GM10266 (cell line): ENCODE measurements around the gene LEKR1.

Experiments used
- DNase-seq: peaks from one replicate; pipeline ENCODE4 v3.0.0; 2012; ENCODE audit errors: extremely low spot score
- CTCF ChIP-seq: IDR thresholded peaks from 2 replicates; pipeline ENCODE4 v1.5.1; 2012; ENCODE audit warnings: mild to moderate bottlenecking, low read depth; ENCODE audit not compliant: control insufficient read depth, insufficient read depth; ENCODE audit errors: missing control alignments

Gene LEKR1

DNA sequence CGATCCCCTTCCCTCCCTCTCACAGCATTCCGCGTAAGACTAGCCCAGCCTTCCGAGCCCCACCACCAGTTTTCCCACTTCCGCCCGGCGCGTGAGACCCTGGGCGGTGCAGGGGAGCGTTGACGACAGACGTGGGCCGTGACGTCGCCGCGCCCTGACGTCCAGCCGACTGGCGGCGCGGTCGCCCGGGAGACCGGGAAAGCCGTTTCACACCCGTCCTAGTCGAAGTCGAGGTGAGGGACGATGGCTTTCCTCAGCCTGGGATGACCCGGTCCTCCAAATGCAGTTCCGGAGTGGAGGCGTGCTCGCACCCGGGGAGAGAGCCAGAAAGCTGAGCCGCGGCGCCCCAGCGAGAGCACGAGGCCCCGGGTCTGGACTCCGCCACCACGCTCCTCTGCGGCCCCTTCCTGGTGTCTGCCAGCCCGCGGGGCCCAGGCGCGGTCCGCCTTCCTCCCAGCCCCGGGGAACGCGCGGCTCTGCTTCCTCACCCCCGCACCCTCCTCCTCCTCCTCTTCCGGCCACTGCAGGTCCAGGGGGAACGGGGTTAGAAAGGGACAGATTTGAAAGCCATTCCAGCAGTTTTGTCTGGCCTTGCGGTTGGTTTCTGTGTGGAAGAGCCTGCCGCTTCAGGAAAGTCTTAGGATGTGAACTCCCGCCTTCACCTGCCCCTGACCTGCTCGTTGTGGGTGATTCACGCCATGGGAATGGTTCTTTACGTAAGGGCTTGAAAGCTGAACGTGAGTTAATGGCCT is at the start of gene LEKR1:
LEKR1 (plus strand) TSS at position 210 of the 752 bp plus-strand sequence. CDS start 2,977 bp downstream, outside the sequence.
- no peak for TF ChIP-seq CTCF
- peak; percentile 86 for DNase-seq

DNA sequence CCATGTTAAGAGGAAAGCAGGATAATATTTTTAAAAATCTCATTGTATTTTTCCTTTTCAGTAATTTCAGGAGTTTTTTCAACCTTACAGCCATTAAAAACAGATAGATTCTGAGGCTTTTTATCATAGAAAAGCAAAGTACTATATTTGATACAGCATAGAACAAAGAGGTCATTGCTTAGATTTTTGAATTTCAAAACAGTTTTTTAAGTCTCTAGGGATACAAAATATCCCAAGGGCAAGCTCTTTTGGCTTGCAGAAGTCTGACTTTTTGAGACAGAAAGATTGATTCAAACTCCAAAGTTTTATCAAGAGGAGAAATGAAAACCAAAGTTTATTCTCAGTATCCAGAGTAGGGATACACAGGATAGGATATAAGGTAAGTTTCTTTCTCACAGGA is 49.3 kb upstream of the LEKR1 start:
- DNase-seq = no peak
- TF ChIP-seq CTCF = no peak

DNA sequence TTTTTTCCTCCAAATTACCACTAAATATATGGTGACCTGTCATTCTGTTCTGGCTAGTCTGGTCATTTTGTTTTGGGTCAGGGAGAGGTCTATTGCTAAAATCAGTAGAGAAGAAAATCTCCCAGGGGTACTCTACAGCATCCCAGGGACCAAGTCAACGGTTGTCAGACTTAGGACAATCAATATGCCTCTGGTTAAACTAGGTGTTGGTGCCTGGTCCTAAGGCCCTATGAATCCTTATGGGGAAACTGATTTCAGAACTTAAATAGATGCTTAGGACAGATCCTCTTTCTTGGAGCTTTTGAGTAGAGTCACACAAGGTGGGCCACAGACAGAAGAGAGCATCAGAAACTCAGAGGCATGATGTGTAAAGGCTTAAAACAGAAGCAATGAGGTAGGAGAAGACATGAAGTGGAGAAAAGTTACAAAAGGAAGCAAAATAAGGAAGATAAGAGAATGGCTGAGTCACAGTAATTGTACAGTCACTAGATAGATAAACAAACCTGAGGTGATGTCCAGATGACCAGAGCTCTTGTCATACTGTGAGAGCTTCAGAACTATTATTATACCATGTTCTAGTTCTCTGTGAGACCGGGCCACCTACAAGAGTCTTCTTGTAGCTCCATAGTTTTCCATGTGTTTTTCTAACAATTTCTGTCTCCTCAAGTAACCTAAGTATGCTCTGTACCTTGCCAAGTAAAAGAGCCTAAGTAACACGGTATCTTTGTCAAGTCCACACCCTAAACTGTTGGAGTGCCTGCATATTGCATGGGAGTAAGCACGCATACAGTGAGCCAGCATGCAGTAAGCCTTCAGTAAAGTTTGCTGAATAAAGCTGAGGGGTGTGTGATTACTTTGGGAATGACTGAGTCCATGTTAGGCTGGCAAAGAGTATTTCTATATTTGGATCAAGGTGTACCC is 44.6 kb upstream of the LEKR1 start:
- TF ChIP-seq CTCF = no peak
- DNase-seq = no peak

GRCh38 chr3:156782319-156782718 is 43.8 kb upstream of the LEKR1 start:
- no peak for TF ChIP-seq CTCF
- DNase-seq = no peak

- no peak for TF ChIP-seq CTCF
- no peak for DNase-seq
These were observed 43.2 kb upstream of the LEKR1 start for GRCh38 chr3:156782921-156783320.

- TF ChIP-seq CTCF = no peak
- no peak for DNase-seq
These were observed 39.2 kb upstream of the LEKR1 start for GRCh38 chr3:156787001-156787400.

- peak; percentile 14 for DNase-seq
- no peak for TF ChIP-seq CTCF
These were observed 38.1 kb upstream of the LEKR1 start for GRCh38 chr3:156787926-156788663.
